ENCODE results near the gene OR1F1.
A peak's percentile ranks its signal among the peaks of the same experiment; 100 is the strongest.

The OR1F1 gene

GRCh38 chr16:3186946-3187690 is 886 bp upstream of the OR1F1 start:
- no peak overlapping the region for H3K4me3 ChIP-seq (ENCODE audit: low read depth, low read length)

DNA sequence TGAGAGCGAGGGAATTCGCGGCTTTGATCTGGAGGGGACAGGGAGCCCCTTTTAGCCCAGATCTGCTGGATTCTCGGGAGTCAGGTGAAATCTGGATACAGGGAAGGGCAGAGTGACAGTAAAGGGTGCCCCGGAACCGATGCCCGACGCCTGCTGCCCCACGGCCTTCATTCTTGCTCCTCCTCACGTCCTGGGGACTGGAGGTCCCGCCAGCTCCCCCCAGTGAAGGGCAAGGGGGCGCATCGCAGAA is 596 bp downstream of the OR1F1 start:
- peak overlapping the region; percentile 71 for H3K4me3 ChIP-seq (ENCODE audit: low read depth, low read length)
- DNase-seq (ENCODE audit: low read depth), result no peak
- TF ChIP-seq CTCF (IDR thresholded peaks at IDR 0.05; ENCODE audit: insufficient read depth, low read depth, low read length, missing control alignments), result no peak

More at GRCh38 chr16:3186946-3187690, 886 bp upstream of the OR1F1 start:
- no peak for TF ChIP-seq CTCF (IDR thresholded peaks at IDR 0.05; ENCODE audit: insufficient read depth, low read depth, low read length, missing control alignments)
- DNase-seq (ENCODE audit: low read depth), result no peak

DNA sequence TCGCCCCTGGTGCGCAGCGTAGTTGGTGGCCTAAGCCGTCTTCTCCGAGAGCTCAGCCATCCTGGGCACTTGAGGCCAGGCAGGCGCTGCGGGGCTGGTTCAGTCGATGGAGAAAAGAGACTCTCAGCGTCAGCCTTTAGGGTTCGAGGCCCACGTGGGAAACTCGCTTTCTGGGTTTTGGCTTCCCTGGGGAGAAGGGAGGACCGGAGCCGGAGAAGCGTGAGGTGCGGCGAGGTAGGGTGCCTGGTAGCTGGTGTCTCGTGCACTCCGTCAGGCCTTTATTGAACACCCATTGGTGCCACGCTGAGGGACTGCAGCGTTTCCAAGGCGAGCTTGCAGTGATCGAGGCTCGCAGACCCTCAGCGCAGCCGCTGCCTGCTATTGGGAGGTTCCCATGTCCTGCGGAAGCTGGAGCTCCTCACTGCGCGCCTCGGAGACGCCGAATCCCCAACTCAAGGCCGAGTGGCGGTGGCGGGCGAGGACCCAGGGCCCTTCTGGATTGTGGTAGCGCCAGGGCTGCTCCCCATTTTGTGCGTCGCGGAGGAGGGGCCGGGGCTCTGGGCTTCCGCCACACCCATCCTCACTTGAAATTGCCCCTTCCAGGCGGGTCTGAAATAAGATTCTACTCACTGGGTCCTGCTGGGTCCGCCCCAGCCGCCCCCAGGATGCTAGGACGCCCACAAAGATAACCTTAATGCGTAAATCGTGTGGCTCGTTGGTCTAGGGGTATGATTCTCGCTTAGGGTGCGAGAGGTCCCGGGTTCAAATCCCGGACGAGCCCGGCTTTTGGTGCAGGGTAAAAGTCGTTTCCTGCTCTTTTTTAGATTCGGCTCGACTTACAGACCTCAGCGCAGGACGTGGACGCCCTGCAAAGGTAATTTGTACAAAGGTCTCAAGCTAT is 1.2 kb downstream of the OR1F1 start:
- DNase-seq (ENCODE audit: low read depth), result peak; percentile 87
- peak overlapping the region; percentile 71 for H3K4me3 ChIP-seq (ENCODE audit: low read depth, low read length)
- TF ChIP-seq CTCF (IDR thresholded peaks at IDR 0.05; ENCODE audit: insufficient read depth, low read depth, low read length, missing control alignments), result no peak

DNA sequence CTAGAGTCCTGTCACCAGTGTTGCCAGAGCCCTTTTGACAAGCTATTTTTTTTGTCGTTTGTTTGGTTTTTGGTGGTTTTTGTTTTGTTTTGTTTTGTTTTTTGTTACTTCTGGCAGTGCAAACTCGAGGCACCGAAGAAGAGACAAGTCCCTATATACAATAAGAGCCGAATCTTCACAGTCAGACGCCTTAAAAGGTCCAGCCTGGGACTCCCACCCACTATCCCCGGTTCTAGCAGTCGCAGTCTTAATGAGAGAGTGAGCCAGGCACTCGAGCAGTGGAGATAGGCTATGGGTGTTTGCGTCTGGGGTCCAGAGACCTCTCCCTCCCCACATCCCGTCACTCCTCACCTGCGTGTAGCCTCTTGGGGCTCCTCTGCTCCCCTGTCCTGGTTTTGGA is 1.9 kb downstream of the OR1F1 start:
- TF ChIP-seq CTCF (IDR thresholded peaks at IDR 0.05; ENCODE audit: insufficient read depth, low read depth, low read length, missing control alignments), result no peak
- DNase-seq (ENCODE audit: low read depth), result no peak
- H3K4me3 ChIP-seq (ENCODE audit: low read depth, low read length), result no peak overlapping the region

- no peak overlapping the region for H3K4me3 ChIP-seq (ENCODE audit: low read depth, low read length)
- DNase-seq (ENCODE audit: low read depth), result no peak
- no peak for TF ChIP-seq CTCF (IDR thresholded peaks at IDR 0.05; ENCODE audit: insufficient read depth, low read depth, low read length, missing control alignments)
Observed at GRCh38 chr16:3190949-3191353, 2.9 kb downstream of the OR1F1 start.

DNA sequence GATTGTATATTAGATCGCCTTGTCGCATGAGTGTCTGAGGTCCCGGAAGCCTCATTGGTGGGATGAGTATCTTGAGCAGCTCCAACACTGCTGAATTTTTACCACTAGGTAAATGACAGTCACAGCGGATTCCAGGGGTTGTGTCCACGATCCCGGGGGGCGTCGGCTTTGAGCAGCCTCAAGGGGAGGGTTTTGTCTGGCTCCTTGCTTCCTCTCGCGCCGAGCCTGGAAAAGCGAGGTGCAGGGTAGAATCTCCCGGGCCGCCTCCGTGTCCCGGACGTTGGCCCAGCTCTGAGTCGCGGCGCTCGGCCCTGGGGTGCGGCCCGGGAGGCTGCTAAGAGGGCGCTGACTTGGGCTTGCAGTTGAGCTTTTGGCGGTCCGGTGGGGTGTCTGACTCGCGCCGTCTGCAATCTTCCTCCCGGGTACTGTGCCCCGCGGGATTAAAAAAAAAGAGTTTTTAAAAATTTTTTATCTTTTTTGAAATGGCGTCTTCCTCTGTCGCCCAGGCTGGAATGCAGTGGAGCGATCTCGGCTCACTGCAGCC is 4.5 kb downstream of the OR1F1 start:
- DNase-seq (ENCODE audit: low read depth), result no peak
- TF ChIP-seq CTCF (IDR thresholded peaks at IDR 0.05; ENCODE audit: insufficient read depth, low read depth, low read length, missing control alignments), result no peak
- H3K4me3 ChIP-seq (ENCODE audit: low read depth, low read length), result no peak overlapping the region

All from GM12865 (cell line).